ENCODE measurements around the gene TLE2. TPM values are rescaled to one million over a fixed set of nuclear protein-coding genes. Genes with fewer than 3 reads are reported as not detected.
A peak's percentile ranks its signal among the peaks of the same experiment; 100 is the strongest.

TLE2 gene
- total and polyA plus RNA-seq, 9 of the 15 experiments (the other 6 are each of a cell fraction or from before 2014, with no cell fraction given): 0.35 to 13.1 (median 6.2) TPM

GRCh38 chr19:3034656-3035541 lies 5.8 kb upstream of the TLE2 start (continued):
- TF ChIP-seq BRF1 (IDR thresholded peaks at IDR 0.05; ENCODE audit: borderline replicate concordance, extremely low read depth, insufficient read length) (no peak), ZKSCAN3 (CRISPR knock-in tag; IDR thresholded peaks at IDR 0.05) (no peak), ZFP30 (CRISPR knock-in tag; IDR thresholded peaks at IDR 0.05; ENCODE audit: borderline replicate concordance) (no peak), NR4A1 (CRISPR knock-in tag; IDR thresholded peaks at IDR 0.05) (no peak), NR4A1 (tag; IDR thresholded peaks at IDR 0.05) (0 out of 2 replicates have a peak, but pooled peaks have one; percentile 20), CHD7 (IDR thresholded peaks at IDR 0.05; ENCODE audit: low read depth, low read length) (no peak), GTF2F1 (IDR thresholded peaks at IDR 0.05; ENCODE audit: low read depth, low read length) (no peak)
